OCI-LY7 (cell line): ENCODE results near the gene RNASEL.

Experiments
- EZH2phosphoT487 ChIP-seq: fragments of 200-600 bp; sonication (generic); IDR thresholded peaks from 2 replicates; pipeline ENCODE4 v1.6.1; 2018; ENCODE audit warnings: low read depth, borderline replicate concordance, mild to moderate bottlenecking, mixed run types, antibody characterized with exemption, low read length, moderate library complexity, mixed read lengths
- TF ChIP-seq, protein P1 (sequence below): fragments of 200-600 bp; sonication (generic); conservative IDR thresholded peaks from 2 replicates; pipeline ENCODE4 v1.5.1; 2014; ENCODE audit warnings: mild to moderate bottlenecking, antibody characterized with exemption, low read length, moderate library complexity, mixed read lengths

- TF ChIP-seq, protein P1, sequence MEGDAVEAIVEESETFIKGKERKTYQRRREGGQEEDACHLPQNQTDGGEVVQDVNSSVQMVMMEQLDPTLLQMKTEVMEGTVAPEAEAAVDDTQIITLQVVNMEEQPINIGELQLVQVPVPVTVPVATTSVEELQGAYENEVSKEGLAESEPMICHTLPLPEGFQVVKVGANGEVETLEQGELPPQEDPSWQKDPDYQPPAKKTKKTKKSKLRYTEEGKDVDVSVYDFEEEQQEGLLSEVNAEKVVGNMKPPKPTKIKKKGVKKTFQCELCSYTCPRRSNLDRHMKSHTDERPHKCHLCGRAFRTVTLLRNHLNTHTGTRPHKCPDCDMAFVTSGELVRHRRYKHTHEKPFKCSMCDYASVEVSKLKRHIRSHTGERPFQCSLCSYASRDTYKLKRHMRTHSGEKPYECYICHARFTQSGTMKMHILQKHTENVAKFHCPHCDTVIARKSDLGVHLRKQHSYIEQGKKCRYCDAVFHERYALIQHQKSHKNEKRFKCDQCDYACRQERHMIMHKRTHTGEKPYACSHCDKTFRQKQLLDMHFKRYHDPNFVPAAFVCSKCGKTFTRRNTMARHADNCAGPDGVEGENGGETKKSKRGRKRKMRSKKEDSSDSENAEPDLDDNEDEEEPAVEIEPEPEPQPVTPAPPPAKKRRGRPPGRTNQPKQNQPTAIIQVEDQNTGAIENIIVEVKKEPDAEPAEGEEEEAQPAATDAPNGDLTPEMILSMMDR = no peak
- TF ChIP-seq EZH2phosphoT487 = no peak
Observed at GRCh38 chr1:182620924-182621585, 32.0 kb upstream of the RNASEL start.
